HAP-1 (cell line): ENCODE measurements around the gene SMOC1.

Source experiments
- DNase-seq, 2 experiments: peaks; one replicate each; pipeline ENCODE4 v3.0.0-alpha.2; 2016 to 2020; ENCODE audit warnings: low spot score in 2 of 2
- H3K27me3 ChIP-seq: fragments of 250-450 bp; sonication (Bioruptor Pico); 2 replicates; pipeline ENCODE4 v1.5.1; 2020; ENCODE audit warnings: low read depth, mild to moderate bottlenecking, moderate library complexity
- H3K36me3 ChIP-seq: fragments of 250-450 bp; sonication (Bioruptor Pico); replicated peaks from 2 replicates; pipeline ENCODE4 v1.5.1; 2020; ENCODE audit warnings: mild to moderate bottlenecking
- H3K4me1 ChIP-seq: fragments of 250-450 bp; sonication (Bioruptor Pico); 2 replicates; pipeline ENCODE4 v1.5.1; 2020; ENCODE audit warnings: mild to moderate bottlenecking
- H3K4me3 ChIP-seq: fragments of 250-450 bp; sonication (Bioruptor Pico); 2 replicates; pipeline ENCODE4 v1.5.1; 2020; ENCODE audit warnings: mild to moderate bottlenecking, moderate library complexity
- H3K9me3 ChIP-seq: fragments of 250-450 bp; sonication (Bioruptor Pico); 2 replicates; pipeline ENCODE4 v1.5.1; 2020; ENCODE audit warnings: mild to moderate bottlenecking, moderate library complexity
- in situ Hi-C: fragments of 300-500 bp; cut with MboI; formaldehyde crosslinking; loops from 3 replicates; pipeline ENCODE4 v1.14.3; 2020; ENCODE audit warnings: low sequenced_read_pairs, inconsistent platforms, mixed read lengths

The SMOC1 gene

GRCh38 chr14:70009961-70010360 lies 130.7 kb downstream of the SMOC1 start:
- Histone ChIP-seq H3K27me3 (no peaks in the 10 kb centered on the region), H3K9me3 (no peaks in the 10 kb centered on the region), H3K4me1 (no peaks in the 10 kb centered on the region), H3K36me3 (no peaks in the 10 kb centered on the region), H3K4me3 (no peak overlapping the region)
- DNase-seq = no peak
- in situ Hi-C loops = loop anchor here (25.0 kb wide), 1 partner anchor 423 kb away; no protein-coding TSS in a partner anchor

GRCh38 chr14:70011098-70011497 lies 131.9 kb downstream of the SMOC1 start:
- Histone ChIP-seq H3K4me1 (no peaks in the 10 kb centered on the region), H3K4me3 (no peak overlapping the region), H3K36me3 (no peaks in the 10 kb centered on the region), H3K27me3 (no peaks in the 10 kb centered on the region), H3K9me3 (no peaks in the 10 kb centered on the region)
- no peak for DNase-seq
- in situ Hi-C loops = loop anchor here (25.0 kb wide), 1 partner anchor 424 kb away; no protein-coding TSS in a partner anchor

- H3K36me3 ChIP-seq = no peaks in the 10 kb centered on the region
- no peak for DNase-seq
- no peak overlapping the region for H3K4me3 ChIP-seq
- H3K4me1 ChIP-seq = no peaks in the 10 kb centered on the region
- no peaks in the 10 kb centered on the region for H3K9me3 ChIP-seq
- H3K27me3 ChIP-seq = peaks cover 3% of the 10 kb centered on the region; the same call in 1 of the 2 replicates
- in situ Hi-C loops = loop anchor here (25.0 kb wide), 1 partner anchor 424 kb away; no protein-coding TSS in a partner anchor
Observed at GRCh38 chr14:70011708-70012107, 132.5 kb downstream of the SMOC1 start.

- H3K27me3 ChIP-seq = peaks cover 3% of the 10 kb centered on the region; the same call in 1 of the 2 replicates
- H3K9me3 ChIP-seq = no peaks in the 10 kb centered on the region
- peak in 1 of 2 experiments; percentile 68 for DNase-seq
- no peak overlapping the region for H3K4me3 ChIP-seq
- no peaks in the 10 kb centered on the region for H3K36me3 ChIP-seq
- in situ Hi-C loops = loop anchor here (25.0 kb wide), 1 partner anchor 426 kb away; no protein-coding TSS in a partner anchor
- no peaks in the 10 kb centered on the region for H3K4me1 ChIP-seq
Observed at GRCh38 chr14:70013271-70013873, 134.2 kb downstream of the SMOC1 start.

- no peaks in the 10 kb centered on the region for H3K36me3 ChIP-seq
- no peak overlapping the region for H3K4me3 ChIP-seq
- H3K27me3 ChIP-seq = peaks cover 3% of the 10 kb centered on the region; the same call in 1 of the 2 replicates
- H3K4me1 ChIP-seq = no peaks in the 10 kb centered on the region
- H3K9me3 ChIP-seq = no peaks in the 10 kb centered on the region
- in situ Hi-C loops = loop anchor here (25.0 kb wide), 1 partner anchor 427 kb away; no protein-coding TSS in a partner anchor
- DNase-seq = no peak
Observed at GRCh38 chr14:70014406-70015095, 135.3 kb downstream of the SMOC1 start.

DNA sequence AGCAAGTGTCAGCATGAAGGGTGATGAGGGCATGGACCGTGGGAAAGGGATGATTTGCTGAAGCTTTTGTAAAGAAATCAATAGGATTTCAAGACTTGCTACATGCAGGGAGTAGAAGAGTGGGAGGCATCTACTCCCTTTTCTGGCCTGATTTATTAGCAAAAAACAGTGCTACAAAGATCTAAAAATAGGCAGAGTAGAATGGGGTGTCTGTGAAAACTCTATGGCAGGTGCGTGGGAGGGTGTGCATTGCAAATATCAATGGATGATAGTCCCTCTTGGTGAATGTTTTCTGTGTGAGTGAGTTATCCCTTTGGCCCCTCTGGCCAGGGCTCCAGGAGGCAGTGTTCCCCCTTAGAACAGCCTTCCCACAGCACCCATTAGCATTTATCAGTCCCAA lies 139.0 kb downstream of the SMOC1 start:
- in situ Hi-C loops = loop anchor here (25.0 kb wide), 1 partner anchor 431 kb away; no protein-coding TSS in a partner anchor
- H3K4me3 ChIP-seq = no peak overlapping the region
- H3K9me3 ChIP-seq = no peaks in the 10 kb centered on the region
- peaks cover 3% of the 10 kb centered on the region; the same call in 1 of the 2 replicates for H3K27me3 ChIP-seq
- no peak for DNase-seq
- H3K4me1 ChIP-seq = no peaks in the 10 kb centered on the region
- no peaks in the 10 kb centered on the region for H3K36me3 ChIP-seq

- no peak for DNase-seq
- Histone ChIP-seq H3K27me3 (peaks cover 3% of the 10 kb centered on the region; the same call in 1 of the 2 replicates), H3K4me1 (no peaks in the 10 kb centered on the region), H3K4me3 (no peak overlapping the region), H3K9me3 (no peaks in the 10 kb centered on the region), H3K36me3 (no peaks in the 10 kb centered on the region)
- in situ Hi-C loops = loop anchor here (25.0 kb wide), 1 partner anchor 431 kb away; no protein-coding TSS in a partner anchor
Observed at GRCh38 chr14:70018713-70019211, 139.5 kb downstream of the SMOC1 start.

- Histone ChIP-seq H3K4me1 (no peaks in the 10 kb centered on the region), H3K36me3 (no peaks in the 10 kb centered on the region), H3K27me3 (peaks cover 3% of the 10 kb centered on the region; the same call in 1 of the 2 replicates), H3K9me3 (no peaks in the 10 kb centered on the region), H3K4me3 (no peak overlapping the region)
- no peak for DNase-seq
- in situ Hi-C loops = loop anchor here (25.0 kb wide), 1 partner anchor 432 kb away; no protein-coding TSS in a partner anchor
Observed at GRCh38 chr14:70019695-70020094, 140.5 kb downstream of the SMOC1 start.

DNA sequence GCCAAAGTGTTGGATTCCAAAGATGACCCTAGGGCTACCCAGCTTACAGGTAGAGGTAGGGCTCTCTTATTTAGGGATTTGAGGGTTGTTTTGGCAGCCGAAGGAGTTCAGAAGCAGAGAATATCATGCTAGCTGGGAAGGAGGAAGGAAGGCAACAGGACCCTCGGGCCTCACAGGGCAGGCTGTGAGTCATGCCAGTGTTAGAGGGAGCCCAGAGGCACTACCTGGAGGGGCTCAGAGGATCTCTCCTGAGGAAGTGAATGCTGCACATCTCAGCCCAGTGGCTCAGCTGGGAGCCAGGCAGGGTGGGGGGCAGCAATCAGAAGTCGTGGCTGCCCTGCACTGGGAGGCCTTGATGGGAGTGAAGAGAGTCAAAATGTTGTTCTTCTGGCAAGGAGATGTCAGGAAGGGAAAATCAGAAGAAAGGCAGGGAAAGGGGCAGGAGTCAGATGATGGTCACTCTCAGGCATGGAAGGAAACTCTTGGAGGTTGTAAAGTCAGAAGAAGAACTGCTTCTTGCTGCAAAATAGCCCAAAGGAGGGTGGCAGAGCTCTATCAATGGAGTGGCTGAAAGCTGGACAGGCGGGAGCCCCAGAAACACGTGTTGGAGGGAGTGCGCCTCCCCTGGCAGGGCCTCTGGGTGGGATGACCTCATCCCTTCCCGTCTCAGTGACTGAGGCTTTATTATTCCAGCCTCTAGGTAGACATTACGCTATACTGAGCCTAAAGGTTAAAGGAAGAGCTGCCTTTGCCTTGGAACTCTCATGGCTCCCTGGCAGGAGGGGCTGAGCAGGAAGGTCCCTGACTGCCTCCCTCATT lies 141.3 kb downstream of the SMOC1 start:
- no peaks in the 10 kb centered on the region for H3K9me3 ChIP-seq
- H3K27me3 ChIP-seq = peaks cover 6% of the 10 kb centered on the region
- no peaks in the 10 kb centered on the region for H3K4me1 ChIP-seq
- in situ Hi-C loops = loop anchor here (25.0 kb wide), 1 partner anchor 433 kb away; no protein-coding TSS in a partner anchor
- no peak overlapping the region for H3K4me3 ChIP-seq
- H3K36me3 ChIP-seq = no peaks in the 10 kb centered on the region
- no peak for DNase-seq

DNA sequence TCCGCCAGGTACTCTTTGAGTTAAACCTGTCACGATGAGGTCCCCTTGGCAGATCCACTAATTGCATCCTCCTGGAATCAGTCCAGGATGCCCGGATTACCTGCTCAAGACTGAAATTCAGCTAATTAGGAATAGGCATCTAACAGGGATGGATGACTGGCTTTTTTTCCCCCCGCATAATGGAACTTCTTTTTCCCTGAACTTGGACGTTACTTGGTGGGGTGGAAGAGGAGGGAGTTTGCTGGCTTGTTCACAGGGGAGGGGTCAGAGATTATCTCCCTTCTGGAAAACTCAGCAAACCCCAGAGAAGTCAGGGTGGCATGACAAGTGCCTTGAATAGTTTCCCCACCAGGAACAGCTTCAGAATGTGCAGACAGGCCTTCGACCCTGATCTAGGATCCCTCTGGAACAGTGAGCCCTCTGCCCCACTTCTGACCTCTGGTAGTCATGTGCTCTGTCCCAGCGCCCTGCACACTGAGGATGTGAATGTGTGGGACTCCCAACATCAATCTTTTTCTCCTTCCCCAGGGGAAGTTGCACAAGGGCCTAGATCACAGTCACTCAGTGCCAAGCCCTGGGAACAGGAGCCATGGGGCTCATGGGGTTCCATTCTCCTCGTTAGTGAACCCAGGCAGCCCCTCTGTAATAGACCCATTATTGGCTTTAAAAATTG lies 142.5 kb downstream of the SMOC1 start:
- in situ Hi-C loops = loop anchor here (25.0 kb wide), 1 partner anchor 434 kb away; no protein-coding TSS in a partner anchor
- no peaks in the 10 kb centered on the region for H3K36me3 ChIP-seq
- H3K9me3 ChIP-seq = no peaks in the 10 kb centered on the region
- H3K27me3 ChIP-seq = peaks cover 3% of the 10 kb centered on the region; the same call in 1 of the 2 replicates
- H3K4me3 ChIP-seq = no peak overlapping the region
- no peaks in the 10 kb centered on the region for H3K4me1 ChIP-seq
- no peak for DNase-seq

- no peaks in the 10 kb centered on the region for H3K4me1 ChIP-seq
- H3K36me3 ChIP-seq = no peaks in the 10 kb centered on the region
- in situ Hi-C loops = loop anchor here (25.0 kb wide), 1 partner anchor 436 kb away; no protein-coding TSS in a partner anchor
- H3K4me3 ChIP-seq = no peak overlapping the region
- no peaks in the 10 kb centered on the region for H3K9me3 ChIP-seq
- H3K27me3 ChIP-seq = peaks cover 4% of the 10 kb centered on the region
- no peak for DNase-seq
Observed at GRCh38 chr14:70022771-70023445, 143.7 kb downstream of the SMOC1 start.

DNA sequence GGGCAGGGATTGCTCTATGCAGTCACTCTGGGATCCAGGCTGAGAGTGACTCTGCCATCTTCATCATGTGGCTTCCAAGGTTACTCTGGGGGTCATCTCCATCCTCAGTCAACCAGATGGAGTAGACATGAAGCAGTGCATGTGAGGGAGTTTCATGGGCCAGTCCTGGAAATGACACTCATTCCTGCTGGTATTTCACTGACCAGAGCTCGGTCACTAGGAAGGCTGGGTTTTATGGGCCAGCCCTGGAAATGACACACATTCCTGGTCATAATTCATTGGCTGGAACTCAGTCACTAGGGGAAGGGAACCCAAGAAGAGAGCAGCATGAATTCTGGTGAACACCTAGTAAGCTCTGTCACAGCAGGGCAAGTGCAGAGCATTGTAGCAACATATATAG lies 144.7 kb downstream of the SMOC1 start:
- Histone ChIP-seq H3K4me1 (no peaks in the 10 kb centered on the region), H3K9me3 (no peaks in the 10 kb centered on the region), H3K27me3 (peaks cover 6% of the 10 kb centered on the region), H3K36me3 (no peaks in the 10 kb centered on the region), H3K4me3 (no peak overlapping the region)
- in situ Hi-C loops = loop anchor here (25.0 kb wide), 1 partner anchor 437 kb away; no protein-coding TSS in a partner anchor
- DNase-seq = no peak
